Stimulated activated CD8-positive, alpha-beta memory T cell treated with anti-CD3 and anti-CD28 coated beads, Interleukin-12 subunit alpha, Interleukin-12 subunit beta, amount 100 ng/mL, for 1 hour (primary cell): Measurements from ENCODE around the gene CHPT1.
"Not testable (repeated sequence)": the region's sequence is repeated elsewhere in the genome, so short reads cannot be mapped to it uniquely, and the experiment has no call there.

Experiments used
- DNase-seq: peaks from one replicate; pipeline ENCODE4 v3.0.0-alpha.2; 2020; ENCODE audit warnings: low read depth

Gene CHPT1

GRCh38 chr12:101697197-101697929, at the start of gene CHPT1:
Gene CHPT1, plus strand, starts transcription at chr12:101697640. Its CDS starts 222 bp downstream, at chr12:101697862.
- DNase-seq, result peak; percentile 27

GRCh38 chr12:101647711-101648110, 49.7 kb upstream of the CHPT1 start:
- no peak for DNase-seq

GRCh38 chr12:101648195-101648594, 49.2 kb upstream of the CHPT1 start:
- no peak for DNase-seq

- DNase-seq, result no peak
Observed at GRCh38 chr12:101650346-101651117, 46.9 kb upstream of the CHPT1 start.

- DNase-seq, result no peak
Observed at GRCh38 chr12:101653030-101653429, 44.4 kb upstream of the CHPT1 start.

- DNase-seq, result no peak
Observed at GRCh38 chr12:101653503-101653902, 43.9 kb upstream of the CHPT1 start.

- DNase-seq, result no peak
Observed at GRCh38 chr12:101654442-101654841, 43.0 kb upstream of the CHPT1 start.

- DNase-seq, result no peak
Observed at GRCh38 chr12:101655393-101655792, 42.0 kb upstream of the CHPT1 start.

- not testable (repeated sequence) for DNase-seq
Observed at GRCh38 chr12:101660662-101661061, 36.8 kb upstream of the CHPT1 start.

GRCh38 chr12:101663298-101663697, 34.1 kb upstream of the CHPT1 start:
- DNase-seq, result no peak

GRCh38 chr12:101664992-101665391, 32.4 kb upstream of the CHPT1 start:
- no peak for DNase-seq

GRCh38 chr12:101666052-101666728, 31.2 kb upstream of the CHPT1 start:
- no peak for DNase-seq

GRCh38 chr12:101667591-101667990, 29.8 kb upstream of the CHPT1 start:
- no peak for DNase-seq

GRCh38 chr12:101670007-101670671, 27.3 kb upstream of the CHPT1 start:
- DNase-seq, result no peak

GRCh38 chr12:101671157-101671791, 26.2 kb upstream of the CHPT1 start:
- DNase-seq, result no peak

GRCh38 chr12:101671833-101672232, 25.6 kb upstream of the CHPT1 start:
- no peak for DNase-seq

GRCh38 chr12:101675555-101675954, 21.9 kb upstream of the CHPT1 start:
- no peak for DNase-seq

- DNase-seq, result not testable (repeated sequence)
Observed at GRCh38 chr12:101676497-101676896, 20.9 kb upstream of the CHPT1 start.

- DNase-seq, result no peak
Observed at GRCh38 chr12:101678081-101678480, 19.4 kb upstream of the CHPT1 start.

GRCh38 chr12:101680240-101680639, 17.2 kb upstream of the CHPT1 start:
- no peak for DNase-seq

GRCh38 chr12:101680647-101681046, 16.8 kb upstream of the CHPT1 start:
- DNase-seq, result no peak

GRCh38 chr12:101681627-101682026, 15.8 kb upstream of the CHPT1 start:
- not testable (repeated sequence) for DNase-seq
